Liver (tissue), 9 donors: Measurements from ENCODE around the gene CSPG4. TPM values are rescaled to one million over a fixed set of nuclear protein-coding genes. Genes with fewer than 3 reads are reported as not detected.

Source experiments
- DNase-seq: peaks from one replicate; pipeline ENCODE4 v3.0.0-alpha.2; 2017; ENCODE audit warnings: low spot score
- H3K27ac ChIP-seq, 2 donors: one replicate each; pipeline ENCODE4 v1.7.0; 2013; ENCODE audit warnings: inconsistent platforms in 2 of 2, low read length in 2 of 2, control low read depth in 1 of 2, low read depth in 1 of 2, mild to moderate bottlenecking in 1 of 2
- H3K27me3 ChIP-seq, 4 donors: one replicate each; pipeline versions ENCODE4 v1.6.1 to v1.7.0; 2013; ENCODE audit warnings: low read length in 3 of 4, inconsistent platforms in 1 of 4, mild to moderate bottlenecking in 1 of 4, moderate library complexity in 1 of 4; ENCODE audit not compliant: control insufficient read depth in 4 of 4, insufficient read depth in 4 of 4
- H3K36me3 ChIP-seq, 4 donors: one replicate each; pipeline versions ENCODE4 v1.6.1 to v1.7.0; 2013; ENCODE audit warnings: low read length in 3 of 4, mild to moderate bottlenecking in 3 of 4, low read depth in 1 of 4, moderate library complexity in 1 of 4; ENCODE audit not compliant: control insufficient read depth in 4 of 4, insufficient read depth in 3 of 4
- H3K4me1 ChIP-seq, 4 donors: one replicate each; pipeline versions ENCODE4 v1.6.1 to v1.7.0; 2013; ENCODE audit warnings: low read length in 3 of 4, mild to moderate bottlenecking in 3 of 4, moderate library complexity in 1 of 4; ENCODE audit not compliant: control insufficient read depth in 4 of 4, insufficient read depth in 4 of 4
- H3K4me3 ChIP-seq, 3 donors: one replicate each; pipeline versions ENCODE4 v1.6.1 to v1.7.0; 2013; ENCODE audit warnings: low read length in 3 of 3, control low read depth in 1 of 3, low read depth in 1 of 3, mild to moderate bottlenecking in 1 of 3
- H3K9ac ChIP-seq, 2 donors: one replicate each; pipeline ENCODE4 v1.7.0; 2013; ENCODE audit warnings: low read length in 2 of 2, mild to moderate bottlenecking in 2 of 2, moderate library complexity in 2 of 2, control low read depth in 1 of 2, low read depth in 1 of 2
- H3K9me3 ChIP-seq, 4 donors: one replicate each; pipeline versions ENCODE4 v1.6.1 to v1.7.0; 2013; ENCODE audit warnings: low read length in 3 of 4; ENCODE audit not compliant: control insufficient read depth in 4 of 4
- ATF3 ChIP-seq: IDR thresholded peaks from 2 replicates; pipeline ENCODE4 v1.6.1; 2016; ENCODE audit warnings: antibody characterized with exemption
- CTCF ChIP-seq: fragments of 150-350 bp; IDR thresholded peaks from 2 replicates; pipeline ENCODE4 v1.5.1; 2017; ENCODE audit warnings: improper control_type of control experiment, low read depth, low read length; ENCODE audit not compliant: missing input control
- EGR1 ChIP-seq, 2 donors: IDR thresholded peaks; 2 replicates each; pipeline ENCODE4 v1.6.1; 2016 to 2018; ENCODE audit warnings: antibody characterized with exemption in 2 of 2, low read depth in 2 of 2
- FOXA1 ChIP-seq: IDR thresholded peaks from 2 replicates; pipeline ENCODE4 v1.6.1; 2016; ENCODE audit warnings: antibody characterized with exemption
- FOXA2 ChIP-seq: IDR thresholded peaks from 2 replicates; pipeline ENCODE4 v1.6.1; 2016; ENCODE audit warnings: antibody characterized with exemption
- GABPA ChIP-seq, 2 donors: IDR thresholded peaks in 1 of 2; conservative IDR thresholded peaks in 1 of 2; 2 replicates each; pipeline ENCODE4 v1.6.1; 2016; ENCODE audit warnings: antibody characterized with exemption in 2 of 2, mild to moderate bottlenecking in 1 of 2, moderate library complexity in 1 of 2
- HNF4A ChIP-seq, 2 donors: conservative IDR thresholded peaks; 2 replicates each; pipeline ENCODE4 v1.6.1; 2016; ENCODE audit warnings: antibody characterized with exemption in 2 of 2, mild to moderate bottlenecking in 2 of 2
- HNF4G ChIP-seq: IDR thresholded peaks from 2 replicates; pipeline ENCODE4 v1.6.1; 2016; ENCODE audit warnings: antibody characterized with exemption
- JUND ChIP-seq, 2 donors: IDR thresholded peaks; 2 replicates each; pipeline ENCODE4 v1.6.1; 2016; ENCODE audit warnings: antibody characterized with exemption in 2 of 2
- MAX ChIP-seq: IDR thresholded peaks from 2 replicates; pipeline ENCODE4 v1.6.1; 2016; ENCODE audit warnings: antibody characterized with exemption
- NR2F2 ChIP-seq: IDR thresholded peaks from 2 replicates; pipeline ENCODE4 v1.6.1; 2016; ENCODE audit warnings: antibody characterized with exemption
- RAD21 ChIP-seq, 2 donors: IDR thresholded peaks; 2 replicates each; pipeline ENCODE4 v1.6.1; 2016; ENCODE audit warnings: antibody characterized with exemption in 2 of 2, mild to moderate bottlenecking in 2 of 2
- REST ChIP-seq: IDR thresholded peaks from 2 replicates; pipeline ENCODE4 v1.6.1; 2016; ENCODE audit warnings: antibody characterized with exemption, mild to moderate bottlenecking
- RXRA ChIP-seq, 2 donors: IDR thresholded peaks; 2 replicates each; pipeline ENCODE4 v1.6.1; 2017 to 2018; ENCODE audit warnings: antibody characterized with exemption in 2 of 2, mild to moderate bottlenecking in 1 of 2
- SP1 ChIP-seq: IDR thresholded peaks from 2 replicates; pipeline ENCODE4 v1.6.1; 2018; ENCODE audit warnings: antibody characterized with exemption, mild to moderate bottlenecking
- TAF1 ChIP-seq: conservative IDR thresholded peaks from 2 replicates; pipeline ENCODE4 v1.6.1; 2016; ENCODE audit warnings: antibody characterized with exemption, mild to moderate bottlenecking
- YY1 ChIP-seq: IDR thresholded peaks from 2 replicates; pipeline ENCODE4 v1.6.1; 2016; ENCODE audit warnings: antibody characterized with exemption, mild to moderate bottlenecking
- ZBTB33 ChIP-seq: IDR thresholded peaks from 2 replicates; pipeline ENCODE4 v1.6.1; 2016; ENCODE audit warnings: antibody characterized with exemption
- WGBS: extraction: QIAGEN DNeasy Blood & Tissue Kit; methylation state at CpG from one replicate; pipeline ENCODE4 v1.1.7; 2013; 5-methylcytosine and 5-hydroxymethylcytosine counted together
- polyA plus RNA-seq, 2 donors: library from polyadenylated mRNA; stranded (reverse) in 1 of 2; unstranded in 1 of 2; fragments of 200-250 nt in 1 of 2; fragments of >200 nt in 1 of 2; fragmentation: Nextera tagmentation in 1 of 2; extraction: Ambion mirVana in 1 of 2; gene quantifications; one replicate each; pipeline versions ENCODE4 v1.2.1 to v1.2.3, GENCODE V29; 2013 to 2015
- total RNA-seq, 2 donors: library from RNA; depleted of rRNA; stranded (reverse); fragments of >200 nt; gene quantifications; one replicate each; pipeline ENCODE4 v1.2.3, GENCODE V29; 2014
- donor health status: healthy.
- donor health status: healthy.
- donor health status: healthy.
- donor health status: healthy.
- donor health status: healthy.

The CSPG4 gene
- total and polyA plus RNA-seq, 4 donors: 0.07 to 1.5 (median 0.76) TPM

GRCh38 chr15:75640483-75641178, 72.0 kb downstream of the CSPG4 start (continued):
- TF ChIP-seq CTCF: no peak
- TF ChIP-seq GABPA (IDR thresholded peaks at IDR 0.05 in 1 of 2, conservative IDR thresholded peaks at IDR 0.05 in 1 of 2): no peak
- no peak for TF ChIP-seq ATF3
- TF ChIP-seq NR2F2: peak; percentile 20
- no peak for TF ChIP-seq MAX
- TF ChIP-seq HNF4G: no peak
- no peak for TF ChIP-seq RXRA (IDR thresholded peaks at IDR 0.05)

- no peaks in the 10 kb centered on the region for H3K9me3 ChIP-seq
- H3K27me3 ChIP-seq: no peaks in the 10 kb centered on the region
- H3K27ac ChIP-seq: peak within 1 kb of the TSS; percentile 95 to 98
- peak within 1 kb of the TSS; percentile 70 to 90 (median 78) for H3K4me3 ChIP-seq
- H3K36me3 ChIP-seq: no peaks in the 10 kb centered on the region
- peak within 1 kb of the TSS; percentile 40 to 93 for H3K9ac ChIP-seq
- TF ChIP-seq RAD21 (IDR thresholded peaks at IDR 0.05) (no peak), YY1 (peak; percentile 97), FOXA1 (no peak), HNF4A (conservative IDR thresholded peaks at IDR 0.05) (peak; percentile 13 to 17), HNF4G (no peak), RXRA (IDR thresholded peaks at IDR 0.05) (peak in 1 of 2 donors; percentile 25), EGR1 (IDR thresholded peaks at IDR 0.05; ENCODE audit: low read depth in 2 of 2) (peak in 1 of 2 donors; percentile 45), ZBTB33 (peak; percentile 99), ATF3 (no peak), MAX (peak; percentile 68), JUND (IDR thresholded peaks at IDR 0.05) (no peak), GABPA (IDR thresholded peaks at IDR 0.05 in 1 of 2, conservative IDR thresholded peaks at IDR 0.05 in 1 of 2) (peak in 1 of 2 donors; percentile 78), NR2F2 (peak; percentile 24), SP1 (peak; percentile 84), TAF1 (peak; percentile 93), FOXA2 (no peak), REST (peak; percentile 87), CTCF (no peak)
- under 1% methylated on average over 83 of the region's 83 CpGs for WGBS
- H3K4me1 ChIP-seq: peaks cover 0 to 33% (median 24%) of the 10 kb centered on the region in 4 donors
- DNase-seq: peak; percentile 92
These were observed 72.8 kb downstream of the CSPG4 start, which contains the start of gene IMP3 for GRCh38 chr15:75639709-75640482. IMP3 (minus strand) TSS chr15:75640224; CDS start chr15:75640168, 56 bp downstream.
